Right ventricle myocardium inferior (tissue), 1 donor: Measurements from ENCODE around the gene KLHL15. TPM values are rescaled to one million over a fixed set of nuclear protein-coding genes. Genes with fewer than 3 reads are reported as not detected.
A peak's percentile ranks its signal among the peaks of the same experiment; 100 is the strongest.
"Not testable (repeated sequence)": the region's sequence is repeated elsewhere in the genome, so short reads cannot be mapped to it uniquely, and the experiment has no call there.

ENCODE experiments used
- ATAC-seq: fragments of 200-7000 bp; cut with Tn5 transposase; one replicate; pipeline ENCODE4 v1.9.1; 2020; ENCODE audit warnings: mild to moderate bottlenecking, moderate library complexity
- DNase-seq: peaks from one replicate; pipeline ENCODE4 v3.0.0; 2021; ENCODE audit errors: missing footprints
- intact Hi-C: fragments of 100-400 bp; cut with DNase I; formaldehyde crosslinking; loops from one replicate; pipeline ENCODE4 v1.11.0; 2022
- long read RNA-seq: library from polyadenylated mRNA; unstranded; transcript quantifications from one replicate; pipeline ENCODE4 v2.0.0, GENCODE V29; 2021
- total RNA-seq: library from RNA; stranded (reverse); fragmentation: NEBNext Ultra II Directional; extraction: Animal tissue kit (Norgen Biotek cat#: 25700); gene quantifications from one replicate; pipeline ENCODE4 v1.2.1, GENCODE V29; 2021
- donor health status: DM: no; HTN: yes; CAD: no; lungs with severe emphysema.

KLHL15 gene
- 6.8 TPM for total RNA-seq
- long read RNA-seq = 0 reads

- intact Hi-C loops = loop anchor here (10.0 kb wide), 1 partner anchor 242 kb away; the partner anchor contains the start of gene SAT1
- ATAC-seq = no peak
- DNase-seq = no peak
Measured at GRCh38 chrX:24027086-24027485, at the start of gene KLHL15. TSS of gene KLHL15 (minus strand) at chrX:24027186. CDS start at chrX:24006693, 20,493 bp downstream.

DNA sequence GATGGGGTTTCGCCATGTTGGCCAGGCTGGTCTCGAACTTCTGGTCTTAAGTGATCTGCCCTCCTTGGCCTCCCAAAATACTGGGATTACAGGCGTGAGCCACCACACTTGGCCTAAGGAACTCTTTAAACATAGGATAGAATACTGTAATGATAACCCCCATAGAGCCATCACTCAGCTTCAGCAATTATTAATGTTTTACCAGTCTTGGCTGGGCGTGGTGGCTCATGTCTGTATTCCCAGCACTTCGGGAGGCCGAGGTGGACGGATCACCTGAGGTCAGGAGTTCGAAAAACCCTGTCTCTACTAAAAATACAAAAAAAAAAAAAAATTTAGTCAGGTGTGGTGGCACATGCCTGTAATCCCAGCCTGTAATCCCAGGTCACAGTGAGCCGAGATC is 42.9 kb upstream of the KLHL15 start:
- no peak for ATAC-seq

GRCh38 chrX:24063488-24063887 is 36.5 kb upstream of the KLHL15 start:
- DNase-seq (no peak), ATAC-seq (no peak)
- intact Hi-C loops = no loop called here

More for the DNA sequence above, 42.9 kb upstream of the KLHL15 start:
- intact Hi-C loops = no loop called here
- no peak for DNase-seq

DNA sequence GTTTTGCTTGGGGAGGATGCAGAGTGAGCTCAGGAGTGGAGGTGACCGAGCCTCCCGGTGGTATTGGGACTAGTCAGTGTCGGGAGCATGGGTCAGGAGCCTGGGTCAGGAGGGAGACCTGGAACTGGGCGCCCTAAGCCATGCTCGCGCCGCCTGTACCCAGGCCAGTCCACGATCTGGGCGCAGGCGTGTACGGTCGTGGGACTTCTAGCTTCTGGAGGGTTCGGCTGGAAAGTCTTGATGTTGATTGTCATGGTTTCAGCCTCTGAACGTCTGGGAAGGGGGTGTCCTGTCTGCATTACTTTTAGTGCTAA is 28.0 kb upstream of the KLHL15 start:
- no peak for ATAC-seq
- intact Hi-C loops = loop anchor here (2.0 to 10.0 kb wide), 2 partner anchors 90 to 146 kb away; partner anchors contain the start of genes CXorf58 and ZFX
- no peak for DNase-seq

DNA sequence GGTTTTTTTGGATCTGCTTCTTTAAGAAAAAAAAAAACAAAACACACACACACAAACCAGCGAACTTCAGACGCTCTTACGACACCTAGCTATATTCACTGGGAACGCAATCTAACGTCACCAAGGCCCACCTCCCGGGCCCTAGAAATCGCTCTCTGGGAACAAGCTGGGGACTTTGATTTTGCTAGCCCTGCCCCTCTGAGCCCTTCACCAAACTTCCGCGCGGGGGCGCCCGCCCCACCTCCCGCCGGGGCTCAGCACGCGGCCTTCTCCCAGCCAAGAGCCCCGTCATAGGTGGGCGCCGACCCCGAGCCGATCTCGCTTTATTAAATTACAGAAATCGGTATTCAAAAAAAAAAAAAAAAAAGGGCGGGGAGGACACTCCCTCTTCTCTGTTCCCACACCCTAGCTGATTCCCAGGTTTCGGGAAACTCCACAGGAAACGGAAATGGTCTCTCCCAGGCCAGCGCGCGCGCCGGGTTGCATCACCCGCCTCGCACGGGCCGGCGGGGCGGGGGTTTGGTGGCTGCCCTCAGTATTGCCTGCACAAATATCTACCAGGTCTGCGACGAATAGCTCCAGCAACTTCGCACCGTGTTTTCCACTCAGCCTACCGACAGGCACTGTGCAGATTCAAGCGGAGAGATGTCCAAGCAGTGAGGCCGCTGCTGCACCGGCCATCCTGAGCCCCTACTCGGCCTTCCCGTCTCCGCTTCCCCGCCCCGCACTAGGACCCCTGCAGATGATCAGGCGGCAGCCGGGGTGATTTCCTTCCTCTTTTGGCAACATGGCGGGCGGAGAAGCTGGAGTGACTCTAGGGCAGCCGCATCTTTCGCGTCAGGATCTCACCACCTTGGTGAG is 27.4 kb upstream of the KLHL15 start, which contains the start of gene EIF2S3:
EIF2S3 (plus strand) TSS at position 775 of the 861 bp plus-strand sequence; CDS start at position 788, 13 bp downstream.
- DNase-seq (peak; percentile 93), ATAC-seq (peak; percentile 97)
- intact Hi-C loops = loop anchor here (1.0 to 10.0 kb wide), 4 partner anchors 29 to 312 kb away; partner anchors contain the start of genes ACOT9, CXorf58 and ZFX

GRCh38 chrX:24050522-24051318 is 23.7 kb upstream of the KLHL15 start:
- ATAC-seq, DNase-seq: not testable (repeated sequence)
- intact Hi-C loops = loop anchor here (5.0 to 10.0 kb wide), 2 partner anchors 94 to 308 kb away; partner anchors contain the start of genes ACOT9 and ZFX

DNA sequence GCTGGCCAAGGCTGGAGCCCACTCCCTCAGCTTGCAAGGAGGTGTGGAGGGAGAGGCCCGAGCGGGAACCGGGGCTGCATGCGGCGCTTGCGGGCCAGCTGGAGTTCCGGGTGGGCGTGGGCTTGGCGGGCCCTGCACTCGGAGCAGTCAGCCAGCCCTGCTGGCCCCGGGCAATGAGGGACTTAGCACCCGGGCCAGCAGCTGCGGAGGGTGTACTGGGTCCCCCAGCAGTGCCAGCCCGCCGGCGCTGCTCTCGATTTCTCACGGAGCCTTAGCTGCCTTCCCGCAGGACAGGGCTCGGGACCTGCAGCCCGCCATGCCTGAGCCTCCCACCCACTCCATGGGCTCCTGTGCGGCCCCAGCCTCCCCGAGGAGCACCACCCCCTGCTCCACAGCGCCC is 22.7 kb upstream of the KLHL15 start:
- intact Hi-C loops = loop anchor here (5.0 to 10.0 kb wide), 2 partner anchors 95 to 307 kb away; partner anchors contain the start of genes ACOT9 and ZFX
- DNase-seq, ATAC-seq: not testable (repeated sequence)

DNA sequence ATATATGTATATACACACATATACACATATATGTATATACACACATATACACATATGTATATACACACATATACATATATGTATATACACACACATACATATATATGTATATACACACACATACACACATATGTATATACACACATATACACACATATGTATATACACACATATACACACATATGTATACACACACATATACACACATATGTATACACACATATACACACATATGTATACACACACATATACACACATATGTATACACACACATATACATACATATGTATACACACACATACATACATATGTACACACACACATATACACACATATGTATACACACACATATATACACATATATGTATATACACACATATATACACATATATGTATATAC is 19.1 kb upstream of the KLHL15 start:
- DNase-seq, intact Hi-C loops: not testable (repeated sequence)

GRCh38 chrX:24037729-24038128 is 10.7 kb upstream of the KLHL15 start:
- DNase-seq (no peak), ATAC-seq (no peak)
- intact Hi-C loops = no loop called here

More for the DNA sequence above, 19.1 kb upstream of the KLHL15 start:
- ATAC-seq = not testable (repeated sequence)

GRCh38 chrX:24034485-24034884 is 7.5 kb upstream of the KLHL15 start:
- ATAC-seq (no peak), DNase-seq (no peak)
- intact Hi-C loops = no loop called here

GRCh38 chrX:24030597-24030996 is 3.6 kb upstream of the KLHL15 start:
- ATAC-seq = no peak
- intact Hi-C loops = no loop called here

GRCh38 chrX:24027985-24028384 is 999 bp upstream of the KLHL15 start:
- DNase-seq = no peak
- ATAC-seq = no peak
- intact Hi-C loops = loop anchor here (10.0 kb wide), 1 partner anchor 243 kb away; the partner anchor contains the start of gene SAT1

More at GRCh38 chrX:24030597-24030996, 3.6 kb upstream of the KLHL15 start:
- DNase-seq = no peak

- intact Hi-C loops = loop anchor here (10.0 kb wide), 1 partner anchor 242 kb away; the partner anchor contains the start of gene SAT1
- no peak for ATAC-seq
Measured at GRCh38 chrX:24026432-24026831, 554 bp downstream of the KLHL15 start.

GRCh38 chrX:24025741-24026403 is 1.1 kb downstream of the KLHL15 start:
- intact Hi-C loops = loop anchor here (1.0 to 10.0 kb wide), 3 partner anchors 28 to 241 kb away; partner anchors contain the start of genes CXorf58, EIF2S3 and SAT1
- ATAC-seq = peak; percentile 55
- DNase-seq = no peak

More at GRCh38 chrX:24026432-24026831, 554 bp downstream of the KLHL15 start:
- no peak for DNase-seq

- DNase-seq = peak; percentile 92
- ATAC-seq = peak; percentile 95
- intact Hi-C loops = loop anchor here (1.0 to 10.0 kb wide), 3 partner anchors 29 to 240 kb away; partner anchors contain the start of genes CXorf58, EIF2S3 and SAT1
Measured at GRCh38 chrX:24024819-24025740, 1.9 kb downstream of the KLHL15 start.

DNA sequence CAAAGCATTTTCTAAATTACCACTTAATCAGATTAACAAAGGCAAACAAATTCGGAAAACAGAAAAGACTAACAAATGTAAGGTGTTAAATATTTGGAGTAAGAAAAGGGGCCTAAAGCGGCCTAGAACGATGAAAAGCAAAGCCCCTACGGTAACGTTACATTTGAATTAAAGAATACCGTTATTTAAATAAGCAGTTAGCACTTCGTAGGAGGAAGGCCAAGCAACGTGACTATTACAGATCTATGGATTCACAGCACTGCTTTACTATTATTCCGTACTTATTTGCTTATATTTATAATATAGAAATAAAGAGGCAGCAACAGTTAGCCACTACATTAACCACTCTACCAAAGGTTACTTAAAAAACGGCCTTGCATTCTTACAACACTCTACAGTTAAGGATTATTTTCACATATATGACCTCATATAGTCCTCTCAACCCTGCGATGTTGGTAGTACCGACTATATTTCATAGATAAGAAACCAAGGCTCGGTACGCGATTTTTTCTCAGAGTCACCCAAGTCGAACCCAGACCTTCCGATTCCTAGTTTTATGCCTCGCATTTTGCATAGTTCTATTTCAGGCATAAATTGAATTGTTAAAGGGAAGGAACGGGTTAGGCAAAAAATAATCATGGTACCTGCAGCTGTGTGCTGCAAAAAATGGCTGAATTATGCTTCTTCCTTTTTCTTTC is 2.9 kb downstream of the KLHL15 start:
- intact Hi-C loops = loop anchor here (2.0 to 10.0 kb wide), 2 partner anchors 115 to 239 kb away; partner anchors contain the start of genes CXorf58 and SAT1
- no peak for DNase-seq
- no peak for ATAC-seq
